K562 (cell line): ENCODE data around the gene JUNB. TPM values are rescaled to one million over a fixed set of nuclear protein-coding genes. Genes with fewer than 3 reads are reported as not detected.

Experiments used
- CBX8 ChIP-seq: fragments of 200-600 bp; sonication (generic); IDR thresholded peaks from 2 replicates; pipeline ENCODE4 v1.6.1; 2012; ENCODE audit warnings: borderline replicate concordance, mixed run types, low read depth, mild to moderate bottlenecking, moderate library complexity, mixed read lengths, low read length, control low read depth, inconsistent platforms; ENCODE audit not compliant: poor library complexity, severe bottlenecking; ENCODE audit errors: extremely low read depth
- CHD2 ChIP-seq: IDR thresholded peaks from 2 replicates; pipeline ENCODE4 v1.6.1; 2011; ENCODE audit warnings: low read depth, low read length
- ELF1 ChIP-seq: fragments of 200-800 bp; sonication (Bioruptor generic); IDR thresholded peaks from 2 replicates; pipeline ENCODE4 v1.6.1; 2016; ENCODE audit warnings: missing genetic modification characterization, missing compliant biosample characterization
- KLF13 ChIP-seq: fragments of 450-650 bp; IDR thresholded peaks from 2 replicates; pipeline ENCODE4 v1.6.1; 2016; ENCODE audit warnings: missing genetic modification characterization, low read depth, mild to moderate bottlenecking, missing compliant biosample characterization, moderate library complexity, borderline replicate concordance
- NCOR1 ChIP-seq: fragments of 450-650 bp; IDR thresholded peaks from 2 replicates; pipeline ENCODE4 v1.6.1; 2016; ENCODE audit warnings: mild to moderate bottlenecking, moderate library complexity
- NFXL1 ChIP-seq: fragments of 450-650 bp; formaldehyde crosslinking; IDR thresholded peaks from 2 replicates; pipeline ENCODE4 v1.4.0; 2021; ENCODE audit warnings: mild to moderate bottlenecking
- NR1H2 ChIP-seq: sonication (generic); formaldehyde crosslinking; IDR thresholded peaks from 2 replicates; pipeline ENCODE4 v1.4.0; 2020; ENCODE audit warnings: mild to moderate bottlenecking, missing genetic modification reagents
- SAFB ChIP-seq: fragments of 200-400 bp; formaldehyde crosslinking; IDR thresholded peaks from 2 replicates; pipeline ENCODE4 v1.6.1; 2017; ENCODE audit warnings: low read depth, low read length, borderline replicate concordance
- SMARCC2 ChIP-seq: fragments of 450-650 bp; IDR thresholded peaks from 2 replicates; pipeline ENCODE4 v1.6.1; 2017; ENCODE audit warnings: antibody characterized with exemption, moderate library complexity, mild to moderate bottlenecking, low read depth
- TOE1 ChIP-seq, 2 experiments: fragments of 450-650 bp in 1 of 2; sonication (generic) in 1 of 2; formaldehyde crosslinking in 1 of 2; IDR thresholded peaks; 2 replicates each; pipeline versions ENCODE4 v1.7.1 to v1.8.0; 2016 to 2022; ENCODE audit warnings: borderline replicate concordance in 2 of 2, mild to moderate bottlenecking in 2 of 2, antibody characterized with exemption in 1 of 2, inconsistent platforms in 1 of 2, low read depth in 1 of 2, missing genetic modification reagents in 1 of 2, moderate library complexity in 1 of 2
- polyA plus RNA-seq, 8 experiments: library from polyadenylated mRNA; depleted of rRNA in 4 of 8; stranded (reverse) in 5 of 8; unstranded in 3 of 8; fragments of >200 nt; fragmentation: Nextera tagmentation in 2 of 8; fragmentation: Illumina TruSeq in 1 of 8; extraction: Ambion mirVana in 2 of 8; extraction: Trizol in 1 of 8; gene quantifications; 2 replicates each; pipeline versions ENCODE4 v1.2.1 to v1.2.3, GENCODE V29; 2011 to 2014; ENCODE audit warnings: inconsistent platforms in 1 of 8, missing spikeins in 1 of 8
- total RNA-seq, 7 experiments: library from RNA; depleted of rRNA in 6 of 7; stranded (reverse); fragments of >200 nt in 6 of 7; fragmentation: Illumina TruSeq in 2 of 7; extraction: Trizol in 2 of 7; gene quantifications; 2 replicates each; pipeline versions ENCODE4 v1.2.1 to v1.2.3, GENCODE V29; 2011 to 2021; ENCODE audit warnings: low replicate concordance in 1 of 7
- TF ChIP-seq, protein P1 (sequence below), 2 experiments: fragments of 450-650 bp in 1 of 2; sonication (generic) in 1 of 2; formaldehyde crosslinking in 1 of 2; IDR thresholded peaks; 2 replicates each; pipeline versions ENCODE4 v1.7.1 to v1.9.0; 2016 to 2022; ENCODE audit warnings: inconsistent platforms in 1 of 2, mild to moderate bottlenecking in 1 of 2, missing genetic modification reagents in 1 of 2
- TF ChIP-seq, protein P2 (sequence below): fragments of 450-650 bp; IDR thresholded peaks from 2 replicates; pipeline ENCODE4 v1.6.1; 2018; ENCODE audit not compliant: partially characterized antibody

The JUNB gene
- total and polyA plus RNA-seq, 9 of the 15 experiments (the other 6 are each of a cell fraction or from before 2014, with no cell fraction given): 0.23 to 88.1 (median 13.1) TPM

DNA sequence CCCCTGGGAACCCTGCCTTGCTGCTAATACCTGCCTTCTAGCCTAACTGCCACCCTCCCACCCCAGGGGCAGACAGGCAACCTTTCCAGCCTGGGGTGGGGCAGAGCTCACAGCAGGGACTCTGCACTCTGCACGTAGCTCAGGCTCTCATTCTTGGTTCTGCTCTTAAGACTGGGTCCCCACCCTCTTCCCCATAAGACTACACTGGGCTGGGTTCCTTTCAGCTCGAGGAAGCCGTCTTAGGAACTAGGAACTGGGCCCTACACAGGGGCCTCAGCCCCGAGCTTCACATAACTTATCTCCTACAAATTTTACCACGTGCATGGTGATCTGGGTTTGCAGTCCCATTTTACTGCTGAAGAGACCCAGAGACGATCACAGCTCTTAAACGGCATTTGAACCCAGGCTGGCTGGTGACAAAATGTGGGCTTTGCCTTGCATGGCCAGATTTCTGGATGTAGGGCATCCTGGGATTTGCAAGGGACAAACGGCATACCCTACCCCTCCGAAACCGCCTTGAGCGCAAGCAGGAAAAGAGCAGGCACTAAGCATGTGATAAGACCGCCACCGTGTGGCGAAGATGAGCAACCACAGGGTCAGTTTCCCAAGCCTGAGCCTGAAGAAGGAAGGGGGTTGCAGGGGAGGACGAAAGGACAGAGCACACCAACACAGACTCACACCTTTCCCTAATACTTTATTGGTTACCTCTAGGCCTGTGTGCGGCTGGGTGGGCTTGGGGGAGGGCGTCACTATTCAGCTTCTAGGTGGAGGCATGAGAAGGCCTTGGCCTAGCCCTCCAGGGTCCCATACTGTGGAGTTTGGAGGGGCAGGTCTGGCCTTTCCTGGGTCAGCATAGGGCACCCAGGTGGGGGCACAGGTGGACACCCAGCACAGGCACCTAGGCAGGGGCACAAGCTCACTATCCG is 5.1 kb downstream of the JUNB start (continued):
- no peak for TF ChIP-seq SAFB
- TF ChIP-seq NFXL1 (CRISPR knock-in tag): no peak
- TF ChIP-seq, protein P1, sequence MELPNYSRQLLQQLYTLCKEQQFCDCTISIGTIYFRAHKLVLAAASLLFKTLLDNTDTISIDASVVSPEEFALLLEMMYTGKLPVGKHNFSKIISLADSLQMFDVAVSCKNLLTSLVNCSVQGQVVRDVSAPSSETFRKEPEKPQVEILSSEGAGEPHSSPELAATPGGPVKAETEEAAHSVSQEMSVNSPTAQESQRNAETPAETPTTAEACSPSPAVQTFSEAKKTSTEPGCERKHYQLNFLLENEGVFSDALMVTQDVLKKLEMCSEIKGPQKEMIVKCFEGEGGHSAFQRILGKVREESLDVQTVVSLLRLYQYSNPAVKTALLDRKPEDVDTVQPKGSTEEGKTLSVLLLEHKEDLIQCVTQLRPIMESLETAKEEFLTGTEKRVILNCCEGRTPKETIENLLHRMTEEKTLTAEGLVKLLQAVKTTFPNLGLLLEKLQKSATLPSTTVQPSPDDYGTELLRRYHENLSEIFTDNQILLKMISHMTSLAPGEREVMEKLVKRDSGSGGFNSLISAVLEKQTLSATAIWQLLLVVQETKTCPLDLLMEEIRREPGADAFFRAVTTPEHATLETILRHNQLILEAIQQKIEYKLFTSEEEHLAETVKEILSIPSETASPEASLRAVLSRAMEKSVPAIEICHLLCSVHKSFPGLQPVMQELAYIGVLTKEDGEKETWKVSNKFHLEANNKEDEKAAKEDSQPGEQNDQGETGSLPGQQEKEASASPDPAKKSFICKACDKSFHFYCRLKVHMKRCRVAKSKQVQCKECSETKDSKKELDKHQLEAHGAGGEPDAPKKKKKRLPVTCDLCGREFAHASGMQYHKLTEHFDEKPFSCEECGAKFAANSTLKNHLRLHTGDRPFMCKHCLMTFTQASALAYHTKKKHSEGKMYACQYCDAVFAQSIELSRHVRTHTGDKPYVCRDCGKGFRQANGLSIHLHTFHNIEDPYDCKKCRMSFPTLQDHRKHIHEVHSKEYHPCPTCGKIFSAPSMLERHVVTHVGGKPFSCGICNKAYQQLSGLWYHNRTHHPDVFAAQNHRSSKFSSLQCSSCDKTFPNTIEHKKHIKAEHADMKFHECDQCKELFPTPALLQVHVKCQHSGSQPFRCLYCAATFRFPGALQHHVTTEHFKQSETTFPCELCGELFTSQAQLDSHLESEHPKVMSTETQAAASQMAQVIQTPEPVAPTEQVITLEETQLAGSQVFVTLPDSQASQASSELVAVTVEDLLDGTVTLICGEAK (IDR thresholded peaks at IDR 0.05): 0 out of 2 replicates have a peak, but pooled peaks have one; percentile 21
- TF ChIP-seq, protein P1 (CRISPR knock-in tag; IDR thresholded peaks at IDR 0.05): no peak
- TF ChIP-seq CHD2: 0 out of 2 replicates have a peak, but pooled peaks have one; percentile 2
- no peak for TF ChIP-seq NR1H2 (CRISPR knock-in tag)
- TF ChIP-seq CBX8: no peak
- peak; percentile 42; the same call in 1 of the 2 replicates for TF ChIP-seq TOE1 (IDR thresholded peaks at IDR 0.05; ENCODE audit: borderline replicate concordance)
- TF ChIP-seq TOE1 (CRISPR knock-in tag; IDR thresholded peaks at IDR 0.05; ENCODE audit: borderline replicate concordance, low read depth): no peak
- TF ChIP-seq SMARCC2: no peak
- peak; percentile 48; the same call in 1 of the 2 replicates for TF ChIP-seq ELF1 (tag)
- TF ChIP-seq, protein P2, sequence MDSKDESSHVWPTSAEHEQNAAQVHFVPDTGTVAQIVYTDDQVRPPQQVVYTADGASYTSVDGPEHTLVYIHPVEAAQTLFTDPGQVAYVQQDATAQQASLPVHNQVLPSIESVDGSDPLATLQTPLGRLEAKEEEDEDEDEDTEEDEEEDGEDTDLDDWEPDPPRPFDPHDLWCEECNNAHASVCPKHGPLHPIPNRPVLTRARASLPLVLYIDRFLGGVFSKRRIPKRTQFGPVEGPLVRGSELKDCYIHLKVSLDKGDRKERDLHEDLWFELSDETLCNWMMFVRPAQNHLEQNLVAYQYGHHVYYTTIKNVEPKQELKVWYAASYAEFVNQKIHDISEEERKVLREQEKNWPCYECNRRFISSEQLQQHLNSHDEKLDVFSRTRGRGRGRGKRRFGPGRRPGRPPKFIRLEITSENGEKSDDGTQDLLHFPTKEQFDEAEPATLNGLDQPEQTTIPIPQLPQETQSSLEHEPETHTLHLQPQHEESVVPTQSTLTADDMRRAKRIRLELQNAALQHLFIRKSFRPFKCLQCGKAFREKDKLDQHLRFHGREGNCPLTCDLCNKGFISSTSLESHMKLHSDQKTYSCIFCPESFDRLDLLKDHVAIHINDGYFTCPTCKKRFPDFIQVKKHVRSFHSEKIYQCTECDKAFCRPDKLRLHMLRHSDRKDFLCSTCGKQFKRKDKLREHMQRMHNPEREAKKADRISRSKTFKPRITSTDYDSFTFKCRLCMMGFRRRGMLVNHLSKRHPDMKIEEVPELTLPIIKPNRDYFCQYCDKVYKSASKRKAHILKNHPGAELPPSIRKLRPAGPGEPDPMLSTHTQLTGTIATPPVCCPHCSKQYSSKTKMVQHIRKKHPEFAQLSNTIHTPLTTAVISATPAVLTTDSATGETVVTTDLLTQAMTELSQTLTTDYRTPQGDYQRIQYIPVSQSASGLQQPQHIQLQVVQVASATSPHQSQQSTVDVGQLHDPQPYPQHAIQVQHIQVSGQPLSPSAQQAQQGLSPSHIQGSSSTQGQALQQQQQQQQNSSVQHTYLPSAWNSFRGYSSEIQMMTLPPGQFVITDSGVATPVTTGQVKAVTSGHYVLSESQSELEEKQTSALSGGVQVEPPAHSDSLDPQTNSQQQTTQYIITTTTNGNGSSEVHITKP: peak; percentile 42
- TF ChIP-seq KLF13: no peak
- 0 out of 2 replicates have a peak, but pooled peaks have one; percentile 39 for TF ChIP-seq NCOR1
